CD4-positive, alpha-beta T cell treated with Interleukin-4 for 1 hour (primary cell): ENCODE results near the gene POLR2I.
A peak's percentile ranks its signal among the peaks of the same experiment; 100 is the strongest.

Experiments used
- DNase-seq, 2 donors: peaks; one replicate each; pipeline ENCODE4 v3.0.0-alpha.2; 2020 to 2022

Gene POLR2I

GRCh38 chr19:36131221-36131620 lies 16.5 kb upstream of the POLR2I start:
- DNase-seq = peak; percentile 46 to 65

- DNase-seq = peak in 1 of 2 donors; percentile 13
Observed at GRCh38 chr19:36128392-36128736, 13.7 kb upstream of the POLR2I start.

GRCh38 chr19:36125557-36125956 lies 10.9 kb upstream of the POLR2I start:
- DNase-seq = no peak

- DNase-seq = no peak
Observed at GRCh38 chr19:36121486-36122124, 6.9 kb upstream of the POLR2I start.

GRCh38 chr19:36120984-36121358 lies 6.3 kb upstream of the POLR2I start:
- no peak for DNase-seq

GRCh38 chr19:36120092-36120983 lies 5.7 kb upstream of the POLR2I start:
- no peak for DNase-seq

GRCh38 chr19:36116344-36116637 lies 1.6 kb upstream of the POLR2I start:
- no peak for DNase-seq

- no peak for DNase-seq
Observed at GRCh38 chr19:36115453-36116343, 1.0 kb upstream of the POLR2I start, which contains the start of gene TBCB. Gene TBCB, plus strand, starts transcription at chr19:36115468. Its CDS starts 93 bp downstream, at chr19:36115561.

GRCh38 chr19:36113894-36114720 lies 568 bp downstream of the POLR2I start:
- peak in 1 of 2 donors; percentile 14 for DNase-seq

- no peak for DNase-seq
Observed at GRCh38 chr19:36113425-36113824, 1.2 kb downstream of the POLR2I start.

- no peak for DNase-seq
Observed at GRCh38 chr19:36112678-36113077, 2.0 kb downstream of the POLR2I start.

GRCh38 chr19:36111200-36111539 lies 3.5 kb downstream of the POLR2I start:
- DNase-seq = no peak

GRCh38 chr19:36110487-36111199 lies 4.0 kb downstream of the POLR2I start, which contains the start of gene OVOL3:
Gene OVOL3, plus strand, starts transcription at chr19:36111143. Its CDS starts 60 bp downstream, at chr19:36111203.
- DNase-seq = no peak

GRCh38 chr19:36108684-36109083 lies 6.0 kb downstream of the POLR2I start:
- no peak for DNase-seq

- DNase-seq = no peak
Observed at GRCh38 chr19:36106991-36107390, 7.7 kb downstream of the POLR2I start.

GRCh38 chr19:36106441-36106840 lies 8.2 kb downstream of the POLR2I start:
- no peak for DNase-seq

- no peak for DNase-seq
Observed at GRCh38 chr19:36103842-36104552, 10.7 kb downstream of the POLR2I start.

- no peak for DNase-seq
Observed at GRCh38 chr19:36103040-36103626, 11.5 kb downstream of the POLR2I start.

GRCh38 chr19:36101550-36102327 lies 12.9 kb downstream of the POLR2I start:
- DNase-seq = no peak

- no peak for DNase-seq
Observed at GRCh38 chr19:36100476-36100875, 14.2 kb downstream of the POLR2I start.
